SK-N-MC (cell line): ENCODE measurements around the gene ITGA8.

Experiments
- FOXP2 ChIP-seq: optimal IDR thresholded peaks from 2 replicates; pipeline ENCODE3; 2011; ENCODE audit warnings: mild to moderate bottlenecking, moderate library complexity; ENCODE audit not compliant: insufficient read depth; ENCODE audit errors: extremely low read length, control extremely low read depth
- POLR2AphosphoS5 ChIP-seq: IDR thresholded peaks from 2 replicates; pipeline ENCODE4 v1.6.1; 2012; ENCODE audit warnings: mild to moderate bottlenecking, low read depth, low read length, borderline replicate concordance

- TF ChIP-seq POLR2AphosphoS5, result no peak
- TF ChIP-seq FOXP2, result no peak
Measured at GRCh38 chr10:15472008-15472407, 247.7 kb downstream of the ITGA8 start.
